ENCODE results near the gene EFCAB6.

Gene EFCAB6

DNA sequence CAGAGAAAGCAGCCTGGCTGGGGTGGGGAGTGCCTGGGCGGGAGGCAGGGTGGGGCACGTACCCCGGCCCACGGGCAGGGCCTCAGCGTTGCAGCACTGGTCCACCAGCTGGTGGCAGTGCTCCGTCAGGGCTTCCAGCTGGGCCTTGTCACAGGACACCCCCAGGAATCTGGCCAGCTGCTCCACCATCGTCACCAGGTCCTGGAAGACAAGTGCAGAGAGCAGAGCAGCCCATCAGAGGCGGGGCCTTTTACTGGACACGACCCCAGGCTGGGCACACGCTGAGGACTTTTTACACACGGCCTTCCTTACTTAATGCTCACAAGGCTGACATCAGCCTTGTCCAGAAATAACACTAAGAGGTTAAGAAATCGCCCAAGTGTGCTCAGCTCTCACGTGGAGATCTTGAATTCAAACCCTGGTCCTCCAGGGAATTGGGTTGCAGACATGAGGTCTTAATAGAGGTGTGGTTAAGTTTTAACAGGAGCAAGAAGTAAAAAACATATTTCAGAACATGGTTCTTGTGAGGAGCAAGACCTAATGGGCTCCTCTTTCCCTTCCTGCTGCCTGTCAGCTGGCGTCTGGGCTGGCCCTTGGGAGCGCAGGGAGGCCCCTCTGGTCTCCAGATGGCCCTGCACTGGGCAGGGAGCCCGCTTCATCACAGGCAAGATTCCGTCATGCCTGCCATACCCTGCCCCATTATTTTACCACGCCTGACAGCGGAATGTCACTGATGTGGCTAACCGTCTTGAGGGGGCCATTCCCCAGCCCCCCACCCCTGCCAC is 17.1 kb upstream of the EFCAB6 start:
- no peak overlapping the region for H3K4me3 ChIP-seq (ENCODE audit: low read depth, low read length)
- TF ChIP-seq, protein P1, sequence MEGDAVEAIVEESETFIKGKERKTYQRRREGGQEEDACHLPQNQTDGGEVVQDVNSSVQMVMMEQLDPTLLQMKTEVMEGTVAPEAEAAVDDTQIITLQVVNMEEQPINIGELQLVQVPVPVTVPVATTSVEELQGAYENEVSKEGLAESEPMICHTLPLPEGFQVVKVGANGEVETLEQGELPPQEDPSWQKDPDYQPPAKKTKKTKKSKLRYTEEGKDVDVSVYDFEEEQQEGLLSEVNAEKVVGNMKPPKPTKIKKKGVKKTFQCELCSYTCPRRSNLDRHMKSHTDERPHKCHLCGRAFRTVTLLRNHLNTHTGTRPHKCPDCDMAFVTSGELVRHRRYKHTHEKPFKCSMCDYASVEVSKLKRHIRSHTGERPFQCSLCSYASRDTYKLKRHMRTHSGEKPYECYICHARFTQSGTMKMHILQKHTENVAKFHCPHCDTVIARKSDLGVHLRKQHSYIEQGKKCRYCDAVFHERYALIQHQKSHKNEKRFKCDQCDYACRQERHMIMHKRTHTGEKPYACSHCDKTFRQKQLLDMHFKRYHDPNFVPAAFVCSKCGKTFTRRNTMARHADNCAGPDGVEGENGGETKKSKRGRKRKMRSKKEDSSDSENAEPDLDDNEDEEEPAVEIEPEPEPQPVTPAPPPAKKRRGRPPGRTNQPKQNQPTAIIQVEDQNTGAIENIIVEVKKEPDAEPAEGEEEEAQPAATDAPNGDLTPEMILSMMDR (IDR thresholded peaks at IDR 0.05; ENCODE audit: borderline replicate concordance, insufficient read depth, low read depth, low read length), result no peak

DNA sequence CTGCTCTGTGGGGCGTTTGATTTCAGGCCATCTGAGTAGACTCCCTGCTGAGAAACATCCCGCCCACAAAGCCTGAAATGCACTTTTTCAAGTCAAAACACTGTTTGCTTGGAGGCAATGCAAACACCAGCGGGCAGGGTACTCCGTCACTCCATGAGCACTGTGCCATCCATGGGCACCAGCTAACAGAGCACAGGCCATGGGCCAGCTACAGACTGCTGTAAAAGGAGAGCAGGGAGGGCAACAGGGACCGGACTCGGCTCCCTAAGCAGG is 16.6 kb upstream of the EFCAB6 start:
- H3K4me3 ChIP-seq (ENCODE audit: low read depth, low read length), result no peak overlapping the region
- TF ChIP-seq, protein P1 (IDR thresholded peaks at IDR 0.05; ENCODE audit: borderline replicate concordance, insufficient read depth, low read depth, low read length), result no peak

DNA sequence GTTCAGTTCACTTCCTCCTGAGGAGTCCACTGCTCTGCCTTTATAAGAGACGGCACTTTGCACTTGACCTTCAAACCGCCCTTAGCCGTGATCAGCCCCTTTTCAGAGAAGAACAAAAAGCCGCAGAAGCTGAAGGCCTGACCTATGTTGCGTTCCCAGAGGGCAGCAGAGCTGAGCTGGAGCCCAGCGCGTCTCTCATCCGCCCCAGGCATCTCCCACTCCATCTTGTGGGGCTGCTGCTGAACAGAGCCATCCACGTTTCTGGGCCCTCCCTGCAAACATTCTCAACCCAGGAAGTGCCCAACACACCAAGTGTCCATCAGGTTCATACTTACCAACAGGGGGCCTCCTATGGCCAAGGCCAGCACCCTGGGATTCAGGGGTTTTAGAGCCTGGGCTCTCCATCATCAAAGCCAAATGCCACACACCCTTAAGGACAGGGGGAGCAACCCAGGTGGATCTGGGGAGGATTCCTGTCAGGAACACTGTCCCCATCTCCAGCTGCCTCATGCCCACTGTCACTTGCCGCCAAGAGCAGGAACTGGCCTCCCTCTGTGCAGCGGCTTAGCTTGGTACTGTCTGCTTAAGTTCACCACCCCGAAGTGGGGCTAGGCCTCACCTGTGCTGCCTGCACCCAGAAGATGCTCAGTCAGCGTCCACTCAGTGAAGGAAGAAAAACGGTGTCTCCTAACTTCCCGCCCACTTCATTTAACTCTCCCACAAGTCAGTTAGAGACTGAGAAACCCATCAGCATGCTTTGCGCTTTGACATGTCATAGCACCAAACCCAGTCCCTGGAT is 16.0 kb upstream of the EFCAB6 start:
- H3K4me3 ChIP-seq (ENCODE audit: low read depth, low read length), result no peak overlapping the region
- TF ChIP-seq, protein P1 (IDR thresholded peaks at IDR 0.05; ENCODE audit: borderline replicate concordance, insufficient read depth, low read depth, low read length), result no peak

DNA sequence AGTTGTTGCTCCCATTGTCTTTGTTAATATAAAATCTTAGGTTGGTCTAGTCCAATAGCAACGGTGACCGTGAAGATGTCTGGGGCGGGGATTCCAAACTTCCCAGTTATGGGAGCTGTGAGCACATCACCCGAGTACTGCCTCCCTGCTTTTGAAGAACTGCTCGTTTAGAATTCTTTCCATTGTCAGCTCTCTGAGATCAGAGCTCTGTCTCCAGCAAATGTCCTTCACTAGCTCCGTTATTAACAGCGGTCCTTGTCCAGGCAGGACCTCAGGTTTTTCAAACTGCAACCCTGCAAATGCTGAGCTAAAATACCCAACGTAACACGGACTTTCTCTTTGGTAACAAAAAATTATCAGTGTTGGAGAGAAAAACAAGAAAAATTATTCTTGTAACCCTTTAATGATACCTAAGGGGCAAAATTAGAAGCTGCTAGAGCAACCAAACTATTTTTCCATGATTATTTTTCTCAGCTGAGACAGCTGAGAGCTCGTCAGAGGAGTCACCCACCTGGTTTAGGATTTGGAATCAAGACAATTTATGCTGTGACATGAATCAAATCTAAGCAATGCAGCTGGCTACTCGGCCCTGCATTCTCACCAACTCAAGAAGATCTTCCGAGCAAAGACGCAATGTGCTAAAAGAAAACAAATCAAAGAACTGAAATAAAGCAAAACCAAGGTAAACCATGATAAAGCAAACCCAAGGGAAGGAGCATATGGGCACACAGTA is 15.1 kb upstream of the EFCAB6 start:
- TF ChIP-seq, protein P1 (IDR thresholded peaks at IDR 0.05; ENCODE audit: borderline replicate concordance, insufficient read depth, low read depth, low read length), result no peak
- no peak overlapping the region for H3K4me3 ChIP-seq (ENCODE audit: low read depth, low read length)

DNA sequence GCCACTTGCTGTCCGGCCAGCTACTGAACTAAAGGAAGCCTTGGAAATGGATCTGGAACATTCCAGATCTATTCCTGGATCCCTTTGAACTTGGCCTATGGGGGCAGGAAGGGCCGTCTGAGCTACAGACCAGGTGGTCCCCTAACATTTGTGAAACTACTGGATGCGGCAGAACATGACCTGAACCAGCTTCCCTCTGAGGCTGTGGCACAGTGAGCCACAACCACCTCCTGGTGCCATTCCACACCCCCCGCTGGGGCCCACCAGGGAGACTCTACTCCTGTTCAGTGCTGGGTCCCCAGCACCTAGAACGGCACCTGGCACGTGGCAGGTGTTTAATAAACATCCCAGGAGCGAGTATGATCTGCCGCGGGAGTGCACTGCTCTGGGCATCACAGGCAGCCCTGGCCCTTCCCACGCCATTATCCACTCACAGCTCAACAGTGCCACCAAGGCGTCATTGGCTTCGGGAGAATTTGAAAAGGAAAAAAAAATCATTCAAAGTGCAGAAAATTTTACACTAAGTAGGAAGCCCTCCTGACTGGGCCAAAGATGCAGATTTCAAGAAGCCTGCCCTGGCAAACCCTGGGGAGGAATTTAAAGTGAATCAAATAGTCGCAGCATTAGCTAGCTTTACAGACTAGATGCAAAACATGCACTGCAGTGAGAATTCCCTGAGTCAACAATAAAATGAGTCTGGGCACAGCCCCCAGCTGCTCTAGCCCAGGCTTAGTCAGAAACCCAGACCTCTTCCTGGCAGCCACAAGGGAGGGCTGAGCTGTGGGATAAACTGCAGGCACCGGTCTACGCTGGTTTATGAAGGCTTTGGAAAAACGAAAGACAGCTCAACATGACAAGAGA is 14.3 kb upstream of the EFCAB6 start:
- TF ChIP-seq, protein P1 (IDR thresholded peaks at IDR 0.05; ENCODE audit: borderline replicate concordance, insufficient read depth, low read depth, low read length), result peak; percentile 20; the same call in 1 of the 2 replicates
- H3K4me3 ChIP-seq (ENCODE audit: low read depth, low read length), result no peak overlapping the region

DNA sequence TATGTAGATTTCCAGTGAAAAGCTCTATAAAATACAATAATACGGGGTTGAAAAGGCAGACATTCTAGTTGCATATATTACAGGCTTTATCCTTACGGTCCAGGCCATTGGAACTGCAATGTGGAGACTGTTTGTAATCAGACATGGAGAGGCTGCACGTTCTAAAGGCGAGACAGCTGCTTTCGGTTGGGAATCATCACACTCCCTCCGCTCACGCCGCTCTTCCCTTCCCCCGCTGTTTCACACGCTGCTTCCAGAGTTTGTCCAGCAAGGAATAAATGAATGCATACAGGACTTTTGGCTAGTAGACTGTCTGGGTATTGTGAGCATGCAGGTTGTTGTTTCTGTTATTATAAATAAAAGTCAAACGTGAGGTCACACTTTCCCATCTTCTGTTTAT is 13.5 kb upstream of the EFCAB6 start:
- TF ChIP-seq, protein P1 (IDR thresholded peaks at IDR 0.05; ENCODE audit: borderline replicate concordance, insufficient read depth, low read depth, low read length), result no peak
- no peak overlapping the region for H3K4me3 ChIP-seq (ENCODE audit: low read depth, low read length)
